ENCODE data around the gene GAB4.
"Not testable (repeated sequence)": the region's sequence is repeated elsewhere in the genome, so short reads cannot be mapped to it uniquely, and the experiment has no call there.

GAB4 gene

GRCh38 chr22:16955678-16956210 is 52.3 kb downstream of the GAB4 start:
- DNase-seq (ENCODE audit: low read depth), result peak; percentile 16
- no peak overlapping the region for H3K4me3 ChIP-seq (ENCODE audit: low read depth, low read length)
- TF ChIP-seq CTCF (IDR thresholded peaks at IDR 0.05; ENCODE audit: insufficient read depth, low read depth, low read length, missing control alignments), result no peak

GRCh38 chr22:16955081-16955480 is 52.9 kb downstream of the GAB4 start:
- no peak for TF ChIP-seq CTCF (IDR thresholded peaks at IDR 0.05; ENCODE audit: insufficient read depth, low read depth, low read length, missing control alignments)
- no peak for DNase-seq (ENCODE audit: low read depth)
- H3K4me3 ChIP-seq (ENCODE audit: low read depth, low read length), result no peak overlapping the region

GRCh38 chr22:16954060-16954403 is 54.0 kb downstream of the GAB4 start:
- DNase-seq (ENCODE audit: low read depth), result no peak
- TF ChIP-seq CTCF (IDR thresholded peaks at IDR 0.05; ENCODE audit: insufficient read depth, low read depth, low read length, missing control alignments), result no peak

GRCh38 chr22:16953206-16954059 is 54.6 kb downstream of the GAB4 start:
- no peak for TF ChIP-seq CTCF (IDR thresholded peaks at IDR 0.05; ENCODE audit: insufficient read depth, low read depth, low read length, missing control alignments)
- no peak for DNase-seq (ENCODE audit: low read depth)
- H3K4me3 ChIP-seq (ENCODE audit: low read depth, low read length), result no peak overlapping the region

More at GRCh38 chr22:16954060-16954403, 54.0 kb downstream of the GAB4 start:
- no peak overlapping the region for H3K4me3 ChIP-seq (ENCODE audit: low read depth, low read length)

GRCh38 chr22:16949561-16949960 is 58.5 kb downstream of the GAB4 start:
- TF ChIP-seq CTCF (IDR thresholded peaks at IDR 0.05; ENCODE audit: insufficient read depth, low read depth, low read length, missing control alignments), result no peak
- peak; percentile 47 for DNase-seq (ENCODE audit: low read depth)
- H3K4me3 ChIP-seq (ENCODE audit: low read depth, low read length), result no peak overlapping the region

- no peak overlapping the region for H3K4me3 ChIP-seq (ENCODE audit: low read depth, low read length)
- no peak for TF ChIP-seq CTCF (IDR thresholded peaks at IDR 0.05; ENCODE audit: insufficient read depth, low read depth, low read length, missing control alignments)
- no peak for DNase-seq (ENCODE audit: low read depth)
These were observed 70.2 kb downstream of the GAB4 start for GRCh38 chr22:16937811-16938210.

GRCh38 chr22:16937209-16937608 is 70.8 kb downstream of the GAB4 start:
- not testable (repeated sequence) for H3K4me3 ChIP-seq (ENCODE audit: low read depth, low read length); DNase-seq (ENCODE audit: low read depth)

Measured in GM12865 (cell line).